Epithelial cell of esophagus (primary cell): ENCODE measurements around the gene GCK.

Experiments used
- DNase-seq: peaks from one replicate; pipeline ENCODE4 v3.0.0; 2010; ENCODE audit warnings: low read depth
- H3K4me3 ChIP-seq: 2 replicates; pipeline ENCODE4 v1.5.1; 2011; ENCODE audit warnings: mild to moderate bottlenecking, low read length, control low read depth
- TF ChIP-seq, protein P1 (sequence below): IDR thresholded peaks from 2 replicates; pipeline ENCODE4 v1.5.1; 2011; ENCODE audit warnings: low read depth, mild to moderate bottlenecking, low read length, control low read depth, inconsistent platforms; ENCODE audit not compliant: insufficient read depth; ENCODE audit errors: missing control alignments

GCK gene

DNA sequence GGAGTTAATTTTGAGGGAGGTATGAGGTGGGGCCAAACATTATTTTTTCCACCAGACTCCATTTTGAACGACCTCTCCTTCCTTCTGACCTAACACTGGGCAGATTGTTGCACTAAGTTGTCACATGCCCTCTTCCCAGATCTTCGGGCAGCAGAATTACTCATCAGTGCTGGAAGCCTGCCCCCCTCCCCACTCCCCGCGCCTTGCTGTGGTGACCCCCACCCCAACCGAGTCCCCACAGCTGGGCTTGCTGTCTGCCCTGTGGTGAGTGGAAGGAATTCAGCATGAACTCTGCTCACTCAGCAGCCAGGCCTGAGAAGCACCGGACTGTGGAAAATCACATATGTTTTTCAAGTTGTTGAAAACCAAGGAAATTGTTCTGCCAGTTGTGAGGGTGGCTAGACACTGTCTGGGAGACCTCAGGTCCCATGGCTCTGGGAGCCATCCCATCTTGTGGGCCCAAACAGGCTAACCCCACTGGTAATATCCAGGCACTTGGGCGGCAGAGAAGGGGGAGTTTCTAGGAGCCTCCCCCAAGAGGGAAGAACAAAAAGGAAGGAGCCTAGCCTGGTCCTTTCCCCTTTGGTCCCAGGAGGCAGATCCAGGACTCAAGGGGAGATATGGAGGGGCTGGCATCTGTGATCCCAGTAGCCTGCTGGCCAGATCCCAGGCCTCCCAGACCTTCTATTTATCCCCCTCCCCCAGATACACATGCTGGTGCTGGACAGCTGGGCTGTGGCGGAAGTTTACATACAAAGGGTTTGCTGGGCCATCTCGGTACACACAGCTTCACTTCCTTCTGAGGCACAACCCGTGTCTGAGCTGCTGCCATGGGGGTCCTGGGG lies 88.6 kb downstream of the GCK start:
- no peak for DNase-seq
- H3K4me3 ChIP-seq: no peak overlapping the region
- TF ChIP-seq, protein P1, sequence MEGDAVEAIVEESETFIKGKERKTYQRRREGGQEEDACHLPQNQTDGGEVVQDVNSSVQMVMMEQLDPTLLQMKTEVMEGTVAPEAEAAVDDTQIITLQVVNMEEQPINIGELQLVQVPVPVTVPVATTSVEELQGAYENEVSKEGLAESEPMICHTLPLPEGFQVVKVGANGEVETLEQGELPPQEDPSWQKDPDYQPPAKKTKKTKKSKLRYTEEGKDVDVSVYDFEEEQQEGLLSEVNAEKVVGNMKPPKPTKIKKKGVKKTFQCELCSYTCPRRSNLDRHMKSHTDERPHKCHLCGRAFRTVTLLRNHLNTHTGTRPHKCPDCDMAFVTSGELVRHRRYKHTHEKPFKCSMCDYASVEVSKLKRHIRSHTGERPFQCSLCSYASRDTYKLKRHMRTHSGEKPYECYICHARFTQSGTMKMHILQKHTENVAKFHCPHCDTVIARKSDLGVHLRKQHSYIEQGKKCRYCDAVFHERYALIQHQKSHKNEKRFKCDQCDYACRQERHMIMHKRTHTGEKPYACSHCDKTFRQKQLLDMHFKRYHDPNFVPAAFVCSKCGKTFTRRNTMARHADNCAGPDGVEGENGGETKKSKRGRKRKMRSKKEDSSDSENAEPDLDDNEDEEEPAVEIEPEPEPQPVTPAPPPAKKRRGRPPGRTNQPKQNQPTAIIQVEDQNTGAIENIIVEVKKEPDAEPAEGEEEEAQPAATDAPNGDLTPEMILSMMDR: no peak

- DNase-seq: no peak
- H3K4me3 ChIP-seq: no peak overlapping the region
- TF ChIP-seq, protein P1: no peak
Measured at GRCh38 chr7:44099669-44100068, 89.6 kb downstream of the GCK start.

- DNase-seq: no peak
- TF ChIP-seq, protein P1: no peak
- no peak overlapping the region for H3K4me3 ChIP-seq
Measured at GRCh38 chr7:44098092-44099068, 90.9 kb downstream of the GCK start.

DNA sequence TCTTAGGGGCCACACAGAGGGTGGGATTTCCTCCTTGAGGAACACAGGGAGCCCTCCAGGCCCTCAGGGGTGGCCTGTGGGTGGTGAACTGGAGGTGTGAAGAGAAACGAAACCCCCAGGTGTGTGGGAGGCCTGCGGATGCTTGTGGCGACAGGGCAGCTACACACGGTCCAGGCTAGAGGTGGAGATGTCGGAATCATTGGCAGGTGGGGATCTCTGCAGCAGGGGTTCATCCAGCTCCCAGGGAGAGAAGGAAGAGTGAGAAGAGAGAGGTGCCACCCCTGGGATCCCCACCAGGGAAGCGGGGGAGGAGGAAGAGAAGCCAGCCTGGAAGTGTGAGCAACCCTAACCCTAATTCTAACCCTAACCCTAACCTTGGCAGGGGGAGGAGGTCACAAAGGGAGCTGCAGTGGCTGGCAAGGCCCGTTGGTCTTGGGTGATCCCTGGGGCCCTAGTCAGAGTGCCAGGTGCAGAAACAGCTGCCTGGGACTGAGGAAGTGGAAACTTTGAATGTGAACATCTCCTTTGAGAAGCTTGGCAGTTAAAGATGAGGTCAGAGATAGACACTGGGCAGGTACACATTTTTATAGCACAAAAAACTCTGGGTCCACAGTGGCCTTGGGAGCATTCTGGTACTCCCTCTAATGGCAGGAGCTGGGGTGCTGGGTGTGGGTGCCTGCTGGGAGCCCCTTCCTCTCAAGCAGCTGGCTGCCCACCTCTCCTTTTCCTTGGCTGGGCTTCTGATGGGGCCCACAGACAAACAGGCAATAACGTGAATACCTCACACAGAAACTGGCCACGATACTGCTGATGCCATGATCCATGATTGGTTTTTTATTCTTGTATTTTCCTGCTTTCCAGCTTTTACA lies 91.9 kb downstream of the GCK start:
- TF ChIP-seq, protein P1: no peak
- H3K4me3 ChIP-seq: no peak overlapping the region
- no peak for DNase-seq

- no peak for DNase-seq
- no peak overlapping the region for H3K4me3 ChIP-seq
- TF ChIP-seq, protein P1: no peak
Measured at GRCh38 chr7:44096326-44096881, 92.8 kb downstream of the GCK start.

DNA sequence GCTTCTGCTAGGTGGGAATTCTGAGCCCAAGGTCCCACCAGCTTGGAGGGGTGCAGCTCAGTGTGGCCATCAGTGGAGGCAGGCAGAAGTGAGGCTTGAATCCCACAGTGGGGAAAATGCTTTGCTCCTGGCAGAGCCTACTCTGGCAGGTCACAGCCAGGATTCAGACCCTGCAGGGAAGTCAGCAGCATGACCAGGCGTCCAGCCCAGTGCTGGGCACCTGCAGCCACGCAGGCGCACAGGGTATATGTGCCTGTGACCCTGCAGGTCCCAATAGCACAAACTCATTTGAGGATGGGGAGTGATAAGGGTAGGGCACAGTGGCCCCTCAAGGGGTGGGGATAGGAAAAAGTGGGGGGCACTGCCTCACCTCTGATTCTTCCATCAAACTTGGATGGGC lies 93.5 kb downstream of the GCK start:
- no peak for DNase-seq
- TF ChIP-seq, protein P1: no peak
- H3K4me3 ChIP-seq: no peak overlapping the region
